Hepatocyte (in vitro differentiated cells): ENCODE data around the gene C12orf75.

ENCODE experiments used
- EZH2 ChIP-seq: fragments of 200-600 bp; sonication (generic); IDR thresholded peaks from 2 replicates; pipeline ENCODE4 v1.6.1; 2016; ENCODE audit warnings: antibody characterized with exemption, mild to moderate bottlenecking, borderline replicate concordance
- EZH2phosphoT487 ChIP-seq: fragments of 200-600 bp; sonication (generic); IDR thresholded peaks from one replicate; pipeline ENCODE4 v1.6.1; 2018; ENCODE audit warnings: antibody characterized with exemption, mild to moderate bottlenecking, low read depth, moderate library complexity; ENCODE audit not compliant: unreplicated experiment, severe bottlenecking
- TF ChIP-seq, protein P1 (sequence below): fragments of 200-600 bp; sonication (generic); IDR thresholded peaks from 2 replicates; pipeline ENCODE4 v1.5.1; 2016; ENCODE audit warnings: antibody characterized with exemption, mild to moderate bottlenecking; ENCODE audit not compliant: poor library complexity

DNA sequence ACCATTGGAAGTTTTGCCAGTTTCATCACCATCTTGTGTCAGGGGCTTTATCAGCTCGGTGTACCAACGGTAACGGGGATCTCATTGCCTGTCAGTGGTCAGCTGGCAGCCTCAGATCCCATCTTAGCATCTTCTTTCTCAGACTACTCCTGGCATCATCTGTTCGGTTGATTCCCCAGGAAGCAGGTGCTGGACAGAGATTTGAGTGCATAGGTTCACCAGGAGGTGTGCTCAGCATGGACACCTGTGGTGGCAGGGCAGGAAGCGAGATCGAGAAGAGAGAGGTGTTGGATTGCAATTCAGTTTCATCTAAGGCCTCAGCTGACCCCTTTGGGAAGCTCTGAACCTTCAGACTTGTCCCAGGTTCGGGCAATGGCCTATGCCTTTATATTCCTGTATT lies 76.0 kb downstream of the C12orf75 start:
- TF ChIP-seq, protein P1, sequence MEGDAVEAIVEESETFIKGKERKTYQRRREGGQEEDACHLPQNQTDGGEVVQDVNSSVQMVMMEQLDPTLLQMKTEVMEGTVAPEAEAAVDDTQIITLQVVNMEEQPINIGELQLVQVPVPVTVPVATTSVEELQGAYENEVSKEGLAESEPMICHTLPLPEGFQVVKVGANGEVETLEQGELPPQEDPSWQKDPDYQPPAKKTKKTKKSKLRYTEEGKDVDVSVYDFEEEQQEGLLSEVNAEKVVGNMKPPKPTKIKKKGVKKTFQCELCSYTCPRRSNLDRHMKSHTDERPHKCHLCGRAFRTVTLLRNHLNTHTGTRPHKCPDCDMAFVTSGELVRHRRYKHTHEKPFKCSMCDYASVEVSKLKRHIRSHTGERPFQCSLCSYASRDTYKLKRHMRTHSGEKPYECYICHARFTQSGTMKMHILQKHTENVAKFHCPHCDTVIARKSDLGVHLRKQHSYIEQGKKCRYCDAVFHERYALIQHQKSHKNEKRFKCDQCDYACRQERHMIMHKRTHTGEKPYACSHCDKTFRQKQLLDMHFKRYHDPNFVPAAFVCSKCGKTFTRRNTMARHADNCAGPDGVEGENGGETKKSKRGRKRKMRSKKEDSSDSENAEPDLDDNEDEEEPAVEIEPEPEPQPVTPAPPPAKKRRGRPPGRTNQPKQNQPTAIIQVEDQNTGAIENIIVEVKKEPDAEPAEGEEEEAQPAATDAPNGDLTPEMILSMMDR = no peak
- TF ChIP-seq EZH2 = no peak
- TF ChIP-seq EZH2phosphoT487 = no peak
